ENCODE measurements around the gene LY6G5C. TPM values are rescaled to one million over a fixed set of nuclear protein-coding genes. Genes with fewer than 3 reads are reported as not detected.

The LY6G5C gene
- total RNA-seq, 1 experiment from 2014 or later = 1.7 TPM

GRCh38 chr6:31655349-31656237 is 25.3 kb downstream of the LY6G5C start, which contains the start of gene APOM (continued):
- TF ChIP-seq, protein P1, sequence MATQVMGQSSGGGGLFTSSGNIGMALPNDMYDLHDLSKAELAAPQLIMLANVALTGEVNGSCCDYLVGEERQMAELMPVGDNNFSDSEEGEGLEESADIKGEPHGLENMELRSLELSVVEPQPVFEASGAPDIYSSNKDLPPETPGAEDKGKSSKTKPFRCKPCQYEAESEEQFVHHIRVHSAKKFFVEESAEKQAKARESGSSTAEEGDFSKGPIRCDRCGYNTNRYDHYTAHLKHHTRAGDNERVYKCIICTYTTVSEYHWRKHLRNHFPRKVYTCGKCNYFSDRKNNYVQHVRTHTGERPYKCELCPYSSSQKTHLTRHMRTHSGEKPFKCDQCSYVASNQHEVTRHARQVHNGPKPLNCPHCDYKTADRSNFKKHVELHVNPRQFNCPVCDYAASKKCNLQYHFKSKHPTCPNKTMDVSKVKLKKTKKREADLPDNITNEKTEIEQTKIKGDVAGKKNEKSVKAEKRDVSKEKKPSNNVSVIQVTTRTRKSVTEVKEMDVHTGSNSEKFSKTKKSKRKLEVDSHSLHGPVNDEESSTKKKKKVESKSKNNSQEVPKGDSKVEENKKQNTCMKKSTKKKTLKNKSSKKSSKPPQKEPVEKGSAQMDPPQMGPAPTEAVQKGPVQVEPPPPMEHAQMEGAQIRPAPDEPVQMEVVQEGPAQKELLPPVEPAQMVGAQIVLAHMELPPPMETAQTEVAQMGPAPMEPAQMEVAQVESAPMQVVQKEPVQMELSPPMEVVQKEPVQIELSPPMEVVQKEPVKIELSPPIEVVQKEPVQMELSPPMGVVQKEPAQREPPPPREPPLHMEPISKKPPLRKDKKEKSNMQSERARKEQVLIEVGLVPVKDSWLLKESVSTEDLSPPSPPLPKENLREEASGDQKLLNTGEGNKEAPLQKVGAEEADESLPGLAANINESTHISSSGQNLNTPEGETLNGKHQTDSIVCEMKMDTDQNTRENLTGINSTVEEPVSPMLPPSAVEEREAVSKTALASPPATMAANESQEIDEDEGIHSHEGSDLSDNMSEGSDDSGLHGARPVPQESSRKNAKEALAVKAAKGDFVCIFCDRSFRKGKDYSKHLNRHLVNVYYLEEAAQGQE (IDR thresholded peaks at IDR 0.05; ENCODE audit: low read depth) = no peak
- no peak for TF ChIP-seq CBX3 (IDR thresholded peaks at IDR 0.05; ENCODE audit: low read depth)
- TF ChIP-seq RAD21 (IDR thresholded peaks at IDR 0.05; ENCODE audit: low read depth) = no peak
- TF ChIP-seq EGR1 (IDR thresholded peaks at IDR 0.05; ENCODE audit: low read depth) = no peak
- no peak for TF ChIP-seq SRF (IDR thresholded peaks at IDR 0.05; ENCODE audit: low read depth)
- TF ChIP-seq, protein P2, sequence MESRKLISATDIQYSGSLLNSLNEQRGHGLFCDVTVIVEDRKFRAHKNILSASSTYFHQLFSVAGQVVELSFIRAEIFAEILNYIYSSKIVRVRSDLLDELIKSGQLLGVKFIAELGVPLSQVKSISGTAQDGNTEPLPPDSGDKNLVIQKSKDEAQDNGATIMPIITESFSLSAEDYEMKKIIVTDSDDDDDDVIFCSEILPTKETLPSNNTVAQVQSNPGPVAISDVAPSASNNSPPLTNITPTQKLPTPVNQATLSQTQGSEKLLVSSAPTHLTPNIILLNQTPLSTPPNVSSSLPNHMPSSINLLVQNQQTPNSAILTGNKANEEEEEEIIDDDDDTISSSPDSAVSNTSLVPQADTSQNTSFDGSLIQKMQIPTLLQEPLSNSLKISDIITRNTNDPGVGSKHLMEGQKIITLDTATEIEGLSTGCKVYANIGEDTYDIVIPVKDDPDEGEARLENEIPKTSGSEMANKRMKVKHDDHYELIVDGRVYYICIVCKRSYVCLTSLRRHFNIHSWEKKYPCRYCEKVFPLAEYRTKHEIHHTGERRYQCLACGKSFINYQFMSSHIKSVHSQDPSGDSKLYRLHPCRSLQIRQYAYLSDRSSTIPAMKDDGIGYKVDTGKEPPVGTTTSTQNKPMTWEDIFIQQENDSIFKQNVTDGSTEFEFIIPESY (IDR thresholded peaks at IDR 0.05; ENCODE audit: extremely low read depth, insufficient replicate concordance, low read length) = no peak
- no peak for TF ChIP-seq CEBPB (IDR thresholded peaks at IDR 0.05; ENCODE audit: low read depth)
- no peak for TF ChIP-seq POLR2AphosphoS5 (IDR thresholded peaks at IDR 0.05; ENCODE audit: low read depth, low read length)
- no peak for TF ChIP-seq FOSL1 (IDR thresholded peaks at IDR 0.05; ENCODE audit: low read depth)
- TF ChIP-seq ELF1 (IDR thresholded peaks at IDR 0.05; ENCODE audit: borderline replicate concordance, low read depth) = no peak
